HFFc6 (cell line): ENCODE results near the gene NDFIP2. TPM values are rescaled to one million over a fixed set of nuclear protein-coding genes. Genes with fewer than 3 reads are reported as not detected.

Source experiments
- DNase-seq: peaks from one replicate; pipeline ENCODE4 v3.0.0-alpha.2; 2018
- H3K27ac Mint-ChIP-seq: 2 replicates; pipeline ENCODE4 v1.8.0; 2020; ENCODE audit warnings: mild to moderate bottlenecking, mixed read lengths
- H3K27me3 Mint-ChIP-seq: 2 replicates; pipeline ENCODE4 v1.8.0; 2021; ENCODE audit warnings: mild to moderate bottlenecking, moderate library complexity, mixed read lengths; ENCODE audit not compliant: insufficient read depth
- H3K36me3 Mint-ChIP-seq: 2 replicates; pipeline ENCODE4 v1.8.0; 2021; ENCODE audit warnings: low read depth, mixed read lengths
- H3K4me1 Mint-ChIP-seq: 2 replicates; pipeline ENCODE4 v1.8.0; 2020; ENCODE audit warnings: low read depth, mixed read lengths
- H3K4me3 Mint-ChIP-seq: 2 replicates; pipeline ENCODE4 v1.8.0; 2020; ENCODE audit warnings: mild to moderate bottlenecking, moderate library complexity, mixed read lengths
- H3K9me3 Mint-ChIP-seq: 2 replicates; pipeline ENCODE4 v1.8.0; 2020; ENCODE audit warnings: mild to moderate bottlenecking, mixed read lengths
- total RNA-seq, 6 experiments: library from RNA; stranded (reverse); fragmentation: NEBNext Ultra II Directional; extraction: Animal tissue kit (Norgen Biotek cat#: 25700); gene quantifications; 2 replicates in 1 of 6; 3 replicates in 5 of 6; pipeline ENCODE4 v1.2.3, GENCODE V29; 2021
- TF ChIP-seq, protein P1 (sequence below): fragments of 200-600 bp; sonication (generic); IDR thresholded peaks from 2 replicates; pipeline ENCODE4 v1.5.0; 2021; ENCODE audit warnings: antibody characterized with exemption, mild to moderate bottlenecking

The NDFIP2 gene
- total RNA-seq, 6 experiments from 2014 or later = 97.1 to 132 (median 99.7) TPM

DNA sequence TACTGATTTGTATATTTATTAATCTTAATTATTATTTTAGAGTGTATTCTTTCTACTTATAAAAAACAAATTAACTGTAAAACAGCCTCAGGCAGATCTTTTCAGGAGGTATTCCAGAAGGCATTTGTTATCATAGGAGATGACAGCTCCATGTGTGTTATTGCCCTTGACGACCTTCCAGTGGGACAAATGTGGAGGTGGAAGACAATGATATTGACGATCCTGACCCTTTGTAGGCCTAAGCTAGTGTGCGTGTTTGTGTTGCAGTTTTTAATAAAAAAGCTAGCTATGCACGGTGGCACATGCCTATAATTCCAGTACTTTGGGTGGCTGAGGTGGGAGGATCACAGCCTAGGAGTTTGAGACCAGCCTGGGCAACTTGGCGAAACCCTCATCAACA, 46.7 kb downstream of the NDFIP2 start:
- Mint-ChIP-seq H3K4me1 (peaks cover 45% of the 10 kb centered on the region), H3K27me3 (no peaks in the 10 kb centered on the region), H3K27ac (peak overlapping the region; percentile 7; the same call in 1 of the 2 replicates), H3K4me3 (no peak overlapping the region), H3K36me3 (peaks cover 20% of the 10 kb centered on the region), H3K9me3 (no peaks in the 10 kb centered on the region)
- DNase-seq = no peak
- TF ChIP-seq, protein P1, sequence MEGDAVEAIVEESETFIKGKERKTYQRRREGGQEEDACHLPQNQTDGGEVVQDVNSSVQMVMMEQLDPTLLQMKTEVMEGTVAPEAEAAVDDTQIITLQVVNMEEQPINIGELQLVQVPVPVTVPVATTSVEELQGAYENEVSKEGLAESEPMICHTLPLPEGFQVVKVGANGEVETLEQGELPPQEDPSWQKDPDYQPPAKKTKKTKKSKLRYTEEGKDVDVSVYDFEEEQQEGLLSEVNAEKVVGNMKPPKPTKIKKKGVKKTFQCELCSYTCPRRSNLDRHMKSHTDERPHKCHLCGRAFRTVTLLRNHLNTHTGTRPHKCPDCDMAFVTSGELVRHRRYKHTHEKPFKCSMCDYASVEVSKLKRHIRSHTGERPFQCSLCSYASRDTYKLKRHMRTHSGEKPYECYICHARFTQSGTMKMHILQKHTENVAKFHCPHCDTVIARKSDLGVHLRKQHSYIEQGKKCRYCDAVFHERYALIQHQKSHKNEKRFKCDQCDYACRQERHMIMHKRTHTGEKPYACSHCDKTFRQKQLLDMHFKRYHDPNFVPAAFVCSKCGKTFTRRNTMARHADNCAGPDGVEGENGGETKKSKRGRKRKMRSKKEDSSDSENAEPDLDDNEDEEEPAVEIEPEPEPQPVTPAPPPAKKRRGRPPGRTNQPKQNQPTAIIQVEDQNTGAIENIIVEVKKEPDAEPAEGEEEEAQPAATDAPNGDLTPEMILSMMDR = no peak

DNA sequence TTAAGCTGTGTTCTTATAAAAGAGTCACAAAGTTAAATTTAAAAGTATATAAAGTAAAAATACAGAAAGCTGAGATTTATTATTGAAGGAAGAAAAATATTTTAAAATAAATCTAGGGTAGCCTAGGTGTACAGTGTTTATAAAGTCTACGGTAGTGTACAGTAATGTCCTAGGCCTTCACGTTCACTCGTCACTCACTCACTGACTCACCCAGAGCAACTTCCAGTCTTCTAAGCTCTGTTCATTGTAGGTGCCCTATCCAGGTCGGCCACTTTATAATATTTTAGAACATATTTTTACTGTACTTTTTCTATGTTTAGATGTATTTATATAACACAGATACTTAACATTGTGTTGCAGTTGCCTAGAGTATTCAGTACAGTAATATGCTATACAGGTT, 47.4 kb downstream of the NDFIP2 start:
- DNase-seq = no peak
- Mint-ChIP-seq H3K4me1 (peaks cover 41% of the 10 kb centered on the region), H3K27ac (no peak overlapping the region), H3K9me3 (no peaks in the 10 kb centered on the region), H3K27me3 (no peaks in the 10 kb centered on the region), H3K4me3 (no peak overlapping the region), H3K36me3 (peaks cover 16% of the 10 kb centered on the region; the same call in 1 of the 2 replicates)
- TF ChIP-seq, protein P1 = no peak

DNA sequence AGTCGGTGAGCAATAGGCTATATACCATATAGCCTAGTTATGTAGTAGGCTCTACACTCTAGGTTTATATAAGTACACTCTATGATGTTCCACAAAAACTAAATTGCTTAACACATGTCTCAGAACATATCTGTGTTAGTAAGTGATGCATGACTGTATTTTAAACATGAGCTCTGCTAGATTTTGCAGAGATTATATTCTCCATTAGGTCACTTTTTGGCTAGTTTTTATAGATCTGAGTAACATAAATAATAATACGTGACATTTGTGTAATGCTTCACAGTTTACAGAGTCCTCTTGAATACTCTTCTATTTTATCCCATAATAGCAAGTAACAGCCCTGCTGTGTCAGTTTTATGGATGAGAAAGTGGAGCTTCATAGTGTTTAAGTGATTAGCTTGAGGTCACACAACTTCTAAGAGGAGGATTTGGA, 47.8 kb downstream of the NDFIP2 start:
- Mint-ChIP-seq H3K4me1 (peaks cover 45% of the 10 kb centered on the region), H3K36me3 (peaks cover 17% of the 10 kb centered on the region), H3K4me3 (no peak overlapping the region), H3K27me3 (no peaks in the 10 kb centered on the region), H3K9me3 (no peaks in the 10 kb centered on the region), H3K27ac (peak overlapping the region; percentile 44; the same call in 1 of the 2 replicates)
- peak; percentile 36 for DNase-seq
- TF ChIP-seq, protein P1 = no peak

DNA sequence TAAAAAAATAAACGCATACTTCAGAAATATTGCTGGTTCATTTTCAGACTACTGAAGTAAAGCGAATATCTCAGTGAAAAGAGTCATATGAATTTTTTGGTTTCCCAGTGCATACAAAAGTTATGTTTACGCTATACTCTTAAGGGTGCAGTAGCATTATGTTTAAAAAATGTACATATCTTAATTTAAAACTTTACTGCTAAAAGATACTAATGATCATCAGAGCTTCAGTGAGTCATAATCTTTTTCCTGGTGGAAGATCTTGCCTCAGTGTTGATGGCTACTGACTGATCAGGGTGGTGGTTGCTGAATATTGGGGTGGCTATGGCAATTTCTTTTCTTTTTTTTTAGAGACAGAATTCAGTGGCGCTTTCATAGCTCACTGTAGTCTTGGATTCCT, 48.9 kb downstream of the NDFIP2 start:
- no peak overlapping the region for H3K4me3 Mint-ChIP-seq
- H3K27ac Mint-ChIP-seq = no peak overlapping the region
- H3K36me3 Mint-ChIP-seq = peaks cover 26% of the 10 kb centered on the region
- no peaks in the 10 kb centered on the region for H3K27me3 Mint-ChIP-seq
- TF ChIP-seq, protein P1 = no peak
- no peaks in the 10 kb centered on the region for H3K9me3 Mint-ChIP-seq
- DNase-seq = no peak
- peaks cover 55% of the 10 kb centered on the region for H3K4me1 Mint-ChIP-seq

DNA sequence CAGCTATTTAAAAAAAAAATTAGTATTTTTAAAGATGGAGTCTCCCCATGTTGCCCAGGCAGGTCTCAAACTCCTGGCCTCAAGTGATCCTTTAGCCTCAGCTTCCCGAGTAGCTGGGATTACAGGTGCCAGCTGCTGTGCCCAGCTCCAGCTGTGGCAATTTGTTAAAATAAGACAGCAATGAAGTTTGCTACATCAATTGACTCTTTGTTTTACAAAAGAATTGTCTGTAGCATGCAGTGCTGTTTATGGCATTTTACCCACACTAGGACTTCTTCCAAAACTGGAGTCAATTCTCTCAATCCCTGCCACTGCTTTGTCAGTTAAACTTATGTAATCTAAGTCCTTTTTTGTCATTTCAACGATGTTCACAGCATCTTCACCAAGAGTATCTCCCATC, 49.3 kb downstream of the NDFIP2 start:
- DNase-seq = no peak
- H3K4me3 Mint-ChIP-seq = no peak overlapping the region
- H3K27me3 Mint-ChIP-seq = no peaks in the 10 kb centered on the region
- peaks cover 31% of the 10 kb centered on the region for H3K36me3 Mint-ChIP-seq
- H3K9me3 Mint-ChIP-seq = no peaks in the 10 kb centered on the region
- peaks cover 59% of the 10 kb centered on the region for H3K4me1 Mint-ChIP-seq
- TF ChIP-seq, protein P1 = no peak
- H3K27ac Mint-ChIP-seq = no peak overlapping the region
